Mucosa of descending colon (tissue), 3 donors: ENCODE data around the gene TBX1. TPM values are rescaled to one million over a fixed set of nuclear protein-coding genes. Genes with fewer than 3 reads are reported as not detected.

Source experiments
- ATAC-seq: fragments of 200-7000 bp; cut with Tn5 transposase; one replicate; pipeline ENCODE4 v1.9.1; 2020; ENCODE audit warnings: mild to moderate bottlenecking, moderate library complexity
- DNase-seq, 3 donors: peaks; one replicate each; pipeline ENCODE4 v3.0.0-alpha.2; 2020
- H3K36me3 ChIP-seq: fragments of 200-600 bp; one replicate; pipeline ENCODE4 v1.8.0; 2021; ENCODE audit warnings: low read depth, mild to moderate bottlenecking
- H3K4me1 ChIP-seq: fragments of 200-600 bp; one replicate; pipeline ENCODE4 v1.8.0; 2021; ENCODE audit warnings: low read depth, mild to moderate bottlenecking
- H3K4me3 ChIP-seq: fragments of 200-600 bp; one replicate; pipeline ENCODE4 v1.8.0; 2021; ENCODE audit warnings: mild to moderate bottlenecking
- H3K9me3 ChIP-seq: fragments of 200-600 bp; one replicate; pipeline ENCODE4 v1.8.0; 2021; ENCODE audit warnings: mild to moderate bottlenecking
- CTCF ChIP-seq: fragments of 200-600 bp; IDR thresholded peaks from one replicate; pipeline ENCODE4 v1.8.0; 2022; ENCODE audit warnings: antibody characterized with exemption, mild to moderate bottlenecking
- intact Hi-C, 2 donors: fragments of 100-400 bp; cut with DNase I in 1 of 2; cut with micrococcal nuclease in 1 of 2; formaldehyde crosslinking; loops; one replicate each; pipeline versions ENCODE4 v1.11.0 to v1.11.1; 2022; cut with DNase I, micrococcal nuclease
- total RNA-seq, 3 donors: library from RNA; stranded (reverse); fragmentation: NEBNext Ultra II Directional in 2 of 3; extraction: Animal tissue kit (Norgen Biotek cat#: 25700) in 2 of 3; gene quantifications; one replicate each; pipeline versions ENCODE4 v1.2.1 to v1.2.4, GENCODE V29; 2021 to 2023
- donor health status: DM: no; HTN: no; CAD: no; lungs with moderate emphysema.
- donor health status: DM: no; HTN: no; CAD: no.
- donor health status: DM: no; HTN: yes; CAD: no.

Gene TBX1
- total RNA-seq, 3 donors from 2014 or later = 0.90 to 4.1 (median 2.9) TPM

GRCh38 chr22:19728836-19729235 is 31.7 kb upstream of the TBX1 start:
- H3K36me3 ChIP-seq = no peaks in the 10 kb centered on the region
- H3K4me1 ChIP-seq = peaks cover 8% of the 10 kb centered on the region
- ATAC-seq = no peak
- TF ChIP-seq CTCF = no peak
- no peaks in the 10 kb centered on the region for H3K9me3 ChIP-seq
- H3K4me3 ChIP-seq = no peak overlapping the region
- no peak for DNase-seq
- intact Hi-C loops = no loop called here

GRCh38 chr22:19729507-19729906 is 31.1 kb upstream of the TBX1 start:
- Histone ChIP-seq H3K4me1 (peaks cover 7% of the 10 kb centered on the region), H3K4me3 (no peak overlapping the region), H3K36me3 (no peaks in the 10 kb centered on the region), H3K9me3 (no peaks in the 10 kb centered on the region)
- intact Hi-C loops = no loop called here
- DNase-seq = no peak
- no peak for ATAC-seq
- TF ChIP-seq CTCF = no peak

- intact Hi-C loops = loop anchor here (2.0 kb wide), 2 partner anchors 175 to 181 kb away; no protein-coding TSS in a partner anchor
- ATAC-seq = peak; percentile 6
- DNase-seq = no peak
- no peak for TF ChIP-seq CTCF
- H3K36me3 ChIP-seq = no peaks in the 10 kb centered on the region
- H3K9me3 ChIP-seq = no peaks in the 10 kb centered on the region
- H3K4me1 ChIP-seq = peaks cover 7% of the 10 kb centered on the region
- H3K4me3 ChIP-seq = no peak overlapping the region
Measured at GRCh38 chr22:19730198-19730597, 30.4 kb upstream of the TBX1 start.

- H3K4me1 ChIP-seq = peaks cover 7% of the 10 kb centered on the region
- H3K9me3 ChIP-seq = no peaks in the 10 kb centered on the region
- peak; percentile 80 to 89 (median 85) for DNase-seq
- peak; percentile 89 for TF ChIP-seq CTCF
- no peaks in the 10 kb centered on the region for H3K36me3 ChIP-seq
- peak; percentile 89 for ATAC-seq
- intact Hi-C loops = loop anchor here (2.0 kb wide), 2 partner anchors 174 to 180 kb away; no protein-coding TSS in a partner anchor
- no peak overlapping the region for H3K4me3 ChIP-seq
Measured at GRCh38 chr22:19730655-19731360, 29.8 kb upstream of the TBX1 start.

GRCh38 chr22:19731361-19732135 is 29.0 kb upstream of the TBX1 start:
- Histone ChIP-seq H3K36me3 (no peaks in the 10 kb centered on the region), H3K9me3 (no peaks in the 10 kb centered on the region), H3K4me1 (peaks cover 7% of the 10 kb centered on the region), H3K4me3 (no peak overlapping the region)
- DNase-seq (no peak), ATAC-seq (no peak)
- intact Hi-C loops = loop anchor here (2.0 kb wide), 2 partner anchors 173 to 179 kb away; no protein-coding TSS in a partner anchor
- no peak for TF ChIP-seq CTCF
